Glomerular endothelial cell (primary cell): Measurements from ENCODE around the gene ZNF302. TPM values are rescaled to one million over a fixed set of nuclear protein-coding genes. Genes with fewer than 3 reads are reported as not detected.
"Not testable (repeated sequence)": the region's sequence is repeated elsewhere in the genome, so short reads cannot be mapped to it uniquely, and the experiment has no call there.

Experiments used
- DNase-seq: peaks from one replicate; pipeline ENCODE4 v3.0.0-alpha.2; 2011; ENCODE audit warnings: low read depth, low spot score; ENCODE audit errors: extremely low read depth
- total RNA-seq: library from RNA; depleted of rRNA; stranded (reverse); fragments of >200 nt; gene quantifications from 2 replicates; pipeline ENCODE4 v1.2.3, GENCODE V29; 2015

Gene ZNF302
- 11.4 and 12.4 TPM in 2 replicates for total RNA-seq

DNA sequence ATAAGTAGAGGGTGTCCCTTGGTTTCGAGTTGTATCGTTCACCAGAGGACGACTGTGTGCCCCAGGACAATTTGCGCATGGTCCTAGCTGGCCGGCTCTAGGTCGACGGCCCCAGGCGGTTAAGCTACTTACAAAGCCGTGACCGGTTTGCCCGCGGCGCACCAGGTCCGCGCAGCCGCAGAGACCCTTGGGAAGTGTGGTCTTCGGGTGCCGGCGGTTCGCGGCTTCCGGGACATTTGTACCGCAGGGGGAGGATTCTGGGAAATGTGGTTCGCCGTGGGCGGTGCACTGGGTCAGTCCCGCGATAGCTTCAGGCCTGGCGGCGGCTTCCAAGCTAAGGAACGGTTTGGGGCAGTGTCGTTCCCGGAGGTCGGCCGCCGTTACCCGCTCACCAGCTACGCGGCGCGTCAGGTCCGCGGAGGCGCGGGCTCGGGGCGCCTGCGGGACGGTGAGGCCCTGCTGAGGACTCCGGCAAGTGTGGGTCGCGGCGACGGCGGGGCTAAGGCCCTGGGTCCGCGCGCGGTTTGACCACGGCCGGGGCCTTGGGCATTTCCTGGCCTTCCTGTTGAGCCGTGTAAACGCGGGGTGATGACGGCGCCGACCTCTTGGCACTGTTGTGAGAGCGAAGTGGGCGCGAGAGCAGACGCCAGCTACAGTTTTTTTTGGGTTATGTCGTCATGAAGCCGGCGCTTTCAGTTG lies at the start of gene ZNF302:
TSS of gene ZNF302 (plus strand) at position 293 of the 699 bp plus-strand sequence. CDS start 1,127 bp downstream, outside the sequence.
- DNase-seq, result peak; percentile 85

DNA sequence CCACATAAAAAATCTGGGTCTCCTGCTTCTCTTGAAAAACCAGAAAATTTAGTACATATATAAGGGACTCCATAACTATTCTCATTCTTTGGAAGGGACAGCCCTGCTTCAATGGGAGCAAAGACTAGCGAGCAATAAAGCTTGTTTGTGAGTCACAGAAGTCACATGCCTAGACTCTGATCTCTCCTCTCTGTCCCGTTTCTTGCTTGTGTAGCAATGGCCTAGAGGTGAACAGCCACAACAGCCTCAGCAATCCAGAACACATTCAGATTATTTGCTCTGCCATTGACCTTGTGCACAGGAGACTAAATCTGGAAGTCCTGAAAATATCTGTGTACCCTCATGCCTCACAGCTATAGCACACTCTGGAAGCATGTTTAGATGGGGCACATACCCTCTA lies 43.7 kb upstream of the ZNF302 start:
- DNase-seq, result no peak

GRCh38 chr19:34639491-34640085 lies 37.9 kb upstream of the ZNF302 start:
- DNase-seq, result peak; percentile 50

- no peak for DNase-seq
Observed at GRCh38 chr19:34642241-34642640, 35.2 kb upstream of the ZNF302 start.

DNA sequence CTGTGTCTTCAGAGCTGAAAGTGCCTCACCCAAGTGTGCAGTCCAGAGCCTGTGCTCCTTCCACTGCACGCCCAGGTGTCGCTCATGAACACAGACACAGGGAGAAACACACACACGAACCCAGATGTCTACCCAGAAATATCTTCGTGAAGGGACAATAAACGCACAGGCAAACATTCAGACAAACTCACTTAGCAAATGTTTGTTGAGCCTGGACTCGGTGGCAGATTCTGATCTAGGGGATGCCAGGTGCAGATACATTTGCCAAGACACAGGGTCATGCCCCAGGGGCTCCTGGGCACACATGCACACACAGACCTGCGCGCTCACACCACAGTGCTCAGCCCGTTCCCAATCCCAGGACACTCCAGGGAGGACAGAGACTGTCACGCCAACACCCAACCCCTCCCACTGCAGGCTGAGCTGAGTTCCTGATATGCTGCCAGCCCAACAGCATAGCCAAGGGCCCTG lies 32.5 kb upstream of the ZNF302 start:
- DNase-seq, result no peak

DNA sequence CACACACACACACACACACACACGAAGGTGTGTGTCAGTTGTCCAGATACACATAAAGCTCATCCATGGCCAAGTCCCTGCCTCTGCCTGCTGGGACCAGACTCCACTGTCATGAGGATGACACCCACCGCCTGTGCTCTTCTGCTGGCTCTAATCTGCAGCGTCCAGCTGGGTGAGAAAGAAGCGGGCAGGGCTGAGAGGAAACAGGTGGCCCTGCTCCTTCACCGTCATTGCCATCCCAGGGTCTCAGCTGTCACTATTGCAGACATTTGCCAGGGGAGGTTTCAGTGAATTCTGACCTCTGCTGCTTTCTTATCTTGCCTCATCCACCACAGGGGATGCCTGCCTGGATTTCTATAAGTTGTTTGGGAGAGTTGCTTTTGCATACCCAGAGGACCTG lies 31.9 kb upstream of the ZNF302 start:
- no peak for DNase-seq

- no peak for DNase-seq
Observed at GRCh38 chr19:34649886-34650543, 27.5 kb upstream of the ZNF302 start.

DNA sequence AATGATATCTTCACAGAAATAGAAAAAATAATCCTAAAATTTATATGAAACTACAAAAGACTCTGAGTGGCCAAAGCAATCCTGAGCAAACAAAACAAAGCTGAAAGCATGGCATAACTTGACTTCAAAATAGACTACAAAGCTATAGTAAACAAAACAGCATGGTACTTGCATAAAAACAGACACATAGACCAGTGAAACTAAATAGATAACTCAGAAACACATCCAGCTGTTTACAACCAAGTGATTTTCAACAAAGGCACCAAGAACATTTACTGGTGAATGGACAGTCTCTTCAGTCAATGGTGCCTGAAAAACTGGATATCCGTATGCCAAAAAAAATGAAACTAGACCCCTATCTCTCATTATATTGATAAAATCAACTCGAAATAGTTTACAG lies 25.7 kb upstream of the ZNF302 start:
- DNase-seq, result no peak

- DNase-seq, result no peak
Observed at GRCh38 chr19:34654796-34655195, 22.7 kb upstream of the ZNF302 start.

DNA sequence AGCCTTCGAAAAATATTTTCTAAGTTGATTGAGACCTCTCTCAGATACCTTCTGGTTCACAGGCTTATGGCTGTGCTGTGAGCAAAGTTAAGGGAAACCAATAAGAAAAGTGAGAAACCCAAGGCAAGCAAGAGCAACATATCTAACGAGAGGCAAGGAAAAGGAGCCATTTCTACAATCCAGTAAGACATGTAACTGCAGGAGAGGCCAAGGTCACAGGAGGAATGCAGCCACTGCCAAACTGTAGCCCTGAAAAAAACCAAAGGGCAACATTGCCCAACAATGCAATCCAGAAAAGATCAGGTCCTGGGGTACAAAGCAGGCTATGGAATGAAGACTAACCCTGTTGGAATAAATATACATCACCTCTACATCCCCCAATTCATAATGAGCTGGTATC lies 21.8 kb upstream of the ZNF302 start:
- DNase-seq, result no peak

DNA sequence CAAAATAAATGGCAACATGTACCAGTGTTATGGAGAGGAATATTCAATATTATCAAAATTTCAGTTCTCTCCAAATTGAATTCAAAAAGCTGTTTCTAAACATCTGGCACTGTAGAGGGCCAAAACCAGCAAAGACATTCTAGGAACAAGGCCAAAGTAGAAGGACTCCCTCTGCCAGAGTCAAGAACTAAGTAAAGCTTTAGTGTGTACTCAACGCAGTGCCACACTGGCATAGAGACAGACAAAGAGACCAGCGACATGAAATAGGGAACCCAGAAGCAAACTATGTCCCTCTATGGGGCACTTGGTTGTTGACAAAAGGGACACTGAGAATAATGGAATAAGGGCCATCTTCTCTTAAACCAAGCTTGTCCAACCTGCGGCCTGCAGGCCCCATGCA lies 16.1 kb upstream of the ZNF302 start:
- no peak for DNase-seq

- DNase-seq, result no peak
Observed at GRCh38 chr19:34662919-34663318, 14.6 kb upstream of the ZNF302 start.

DNA sequence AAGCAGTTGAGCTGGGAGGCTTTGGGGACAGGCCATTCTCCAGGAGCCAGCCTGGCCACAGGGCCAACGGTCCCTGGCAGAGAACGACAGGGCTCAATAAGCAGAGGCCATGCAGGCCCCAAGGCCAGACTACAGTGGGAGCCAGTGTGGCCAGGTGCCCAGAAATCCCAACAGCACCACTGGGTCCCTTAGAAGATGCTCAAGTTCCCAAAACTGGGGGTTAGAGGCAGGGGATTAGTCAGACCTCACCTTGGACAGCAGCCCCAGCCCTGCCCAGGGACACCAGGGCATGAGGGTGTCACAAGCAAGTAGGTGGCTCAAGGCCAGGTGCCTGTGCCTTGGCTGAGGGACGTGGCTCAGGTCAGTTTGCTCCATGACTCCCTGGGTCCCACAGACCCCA lies 13.3 kb upstream of the ZNF302 start:
- DNase-seq, result no peak

DNA sequence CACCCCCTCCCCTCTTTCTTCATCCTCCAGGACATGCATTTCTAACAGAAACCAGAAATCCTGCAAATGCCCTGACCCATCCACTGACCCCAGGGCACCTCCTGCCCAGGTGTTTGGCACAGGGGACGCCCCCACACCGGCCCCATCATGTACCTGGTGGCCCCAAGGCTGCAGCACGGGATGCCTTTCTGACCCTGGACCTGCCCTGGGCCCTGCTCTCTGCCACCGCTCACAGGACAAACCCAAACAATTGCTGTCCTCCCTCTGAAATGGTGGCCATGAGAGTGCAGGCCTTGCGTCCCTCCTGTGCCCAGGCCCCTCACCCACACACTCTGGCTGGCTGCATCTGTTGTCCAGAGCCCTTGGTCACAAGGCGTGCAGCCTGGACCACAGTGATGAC lies 12.6 kb upstream of the ZNF302 start:
- no peak for DNase-seq

DNA sequence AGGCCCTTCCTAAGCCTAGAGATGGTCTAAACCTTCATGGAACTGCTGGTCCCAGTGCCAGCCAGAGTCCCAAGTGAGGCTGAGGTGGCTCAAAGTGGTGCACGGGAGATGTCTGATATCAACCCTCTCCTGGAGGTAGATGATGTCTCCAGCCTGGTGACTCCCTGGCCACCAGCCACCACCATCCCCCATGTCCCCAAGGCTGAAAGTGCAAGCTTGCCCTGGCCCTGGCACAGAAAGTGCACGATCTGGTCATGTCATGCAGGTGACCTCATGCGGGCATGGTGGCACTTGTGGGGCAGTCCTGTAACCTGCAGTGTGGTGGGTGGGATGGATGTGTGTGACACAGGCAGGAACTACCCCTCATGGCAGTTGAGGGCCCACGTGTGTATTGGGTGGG lies 12.2 kb upstream of the ZNF302 start:
- DNase-seq, result not testable (repeated sequence)

DNA sequence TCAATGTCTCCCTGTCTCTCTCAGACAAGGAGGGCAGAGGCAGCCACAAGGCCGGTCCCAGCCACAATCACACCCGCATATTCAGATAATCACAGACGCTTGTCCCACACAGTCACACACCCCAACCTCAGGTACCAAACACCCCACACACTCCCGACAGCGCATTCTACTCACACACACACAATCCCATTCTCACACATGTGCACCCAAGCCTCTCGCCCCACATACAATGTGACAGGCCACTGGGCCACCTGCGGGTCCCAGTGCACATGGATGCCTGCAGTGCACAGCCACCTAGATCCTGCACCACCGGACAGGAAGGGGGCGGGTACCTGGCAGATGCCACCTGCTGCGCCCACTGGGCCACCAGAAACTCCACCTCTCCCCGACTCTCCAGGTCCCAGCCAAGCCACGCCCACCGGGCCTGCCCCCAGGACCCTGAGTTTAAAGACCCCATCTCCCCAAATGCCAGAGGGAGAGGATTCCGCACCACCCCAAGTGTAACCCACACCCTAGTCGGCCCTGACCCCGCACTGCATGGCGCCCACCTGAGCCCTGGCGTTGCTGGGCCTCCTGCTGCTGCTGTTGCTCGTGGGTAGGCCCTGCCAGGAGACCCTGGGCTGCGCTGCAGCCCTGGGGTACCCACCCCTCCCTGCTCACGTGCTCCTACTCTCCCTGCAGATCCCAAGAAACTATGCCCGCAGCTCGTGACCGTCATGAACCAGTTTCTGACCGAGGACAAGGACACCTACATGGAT lies 11.1 kb upstream of the ZNF302 start:
- no peak for DNase-seq

DNA sequence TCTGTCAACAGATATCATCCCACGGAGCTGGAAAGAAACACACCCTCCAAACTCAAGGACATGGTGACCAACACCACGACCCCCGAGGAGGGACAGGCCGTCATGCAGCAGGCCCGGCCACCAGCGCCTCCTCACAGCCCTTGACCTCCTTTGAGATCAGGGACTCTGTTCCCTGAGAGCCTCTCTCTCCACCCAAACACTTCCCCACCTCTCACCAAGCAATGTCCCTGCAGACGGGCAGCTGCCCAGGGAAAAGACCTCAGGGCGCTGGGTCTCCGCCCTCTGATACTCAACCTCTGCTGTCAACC lies 10.6 kb upstream of the ZNF302 start:
- DNase-seq, result no peak

GRCh38 chr19:34667349-34668076 lies 10.0 kb upstream of the ZNF302 start:
- no peak for DNase-seq

- DNase-seq, result not testable (repeated sequence)
Observed at GRCh38 chr19:34668077-34668689, 9.3 kb upstream of the ZNF302 start.

- DNase-seq, result not testable (repeated sequence)
Observed at GRCh38 chr19:34668690-34669089, 8.8 kb upstream of the ZNF302 start.
